ENCODE measurements around the gene UMODL1.
A peak's percentile ranks its signal among the peaks of the same experiment; 100 is the strongest.

The UMODL1 gene

GRCh38 chr21:42071146-42071737 lies at the start of gene UMODL1:
TSS of gene UMODL1 (plus strand) at chr21:42071317. CDS start at chr21:42071317, 0 bp downstream.
- no peak for DNase-seq

DNA sequence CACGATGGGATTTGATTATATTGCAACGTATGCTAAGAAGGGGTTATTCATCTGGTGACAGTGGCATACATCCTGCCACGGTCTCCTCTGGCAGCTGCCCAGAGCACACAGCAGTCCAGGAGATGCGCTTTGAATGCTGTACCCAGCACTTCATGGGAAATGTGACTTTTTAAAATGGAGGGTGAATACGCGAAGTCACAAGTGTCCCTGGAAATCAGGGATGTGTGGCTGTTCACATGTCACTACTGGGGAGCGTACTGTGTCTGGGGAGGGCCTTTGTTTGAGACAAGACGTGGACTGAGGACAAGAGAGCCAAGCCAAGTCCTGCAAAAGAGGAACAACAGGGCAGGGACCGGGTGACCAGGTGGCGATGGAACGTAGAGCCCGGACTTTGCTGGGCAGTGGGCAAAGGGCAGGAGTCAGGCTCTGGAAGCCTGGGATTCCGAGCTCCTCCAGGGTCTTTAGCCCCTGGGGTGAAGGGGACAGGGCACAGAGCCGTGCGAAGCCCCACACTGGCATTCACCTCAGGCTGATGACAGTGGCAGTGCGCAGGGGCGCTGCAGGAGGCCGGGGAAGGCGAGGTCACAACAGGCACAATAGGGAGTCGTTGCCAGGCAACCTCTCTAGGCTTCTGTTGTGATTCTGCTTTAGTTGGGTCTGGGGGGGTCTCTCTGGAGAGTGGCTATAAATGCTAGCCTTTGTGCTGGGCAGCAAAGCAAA lies 49.6 kb upstream of the UMODL1 start:
- DNase-seq, result no peak

DNA sequence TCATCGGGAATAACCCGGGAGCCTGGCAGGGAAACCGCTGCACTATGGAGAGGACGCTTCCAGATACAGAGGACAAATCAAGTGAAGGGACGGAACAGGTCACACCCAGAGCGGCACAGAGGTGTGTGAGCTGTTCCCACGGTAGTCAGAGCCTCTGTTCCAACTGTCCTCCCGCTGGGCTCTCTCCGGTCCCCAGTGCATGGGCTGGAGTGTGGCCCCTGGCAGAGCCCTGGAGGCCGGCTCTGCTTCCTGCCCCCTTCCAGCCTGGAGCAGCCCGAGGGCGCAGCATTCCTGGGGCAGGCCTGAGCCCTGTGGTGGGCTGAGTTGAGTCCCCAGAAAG lies 49.1 kb upstream of the UMODL1 start:
- no peak for DNase-seq

- DNase-seq, result no peak
Observed at GRCh38 chr21:42022906-42023305, 48.2 kb upstream of the UMODL1 start.

DNA sequence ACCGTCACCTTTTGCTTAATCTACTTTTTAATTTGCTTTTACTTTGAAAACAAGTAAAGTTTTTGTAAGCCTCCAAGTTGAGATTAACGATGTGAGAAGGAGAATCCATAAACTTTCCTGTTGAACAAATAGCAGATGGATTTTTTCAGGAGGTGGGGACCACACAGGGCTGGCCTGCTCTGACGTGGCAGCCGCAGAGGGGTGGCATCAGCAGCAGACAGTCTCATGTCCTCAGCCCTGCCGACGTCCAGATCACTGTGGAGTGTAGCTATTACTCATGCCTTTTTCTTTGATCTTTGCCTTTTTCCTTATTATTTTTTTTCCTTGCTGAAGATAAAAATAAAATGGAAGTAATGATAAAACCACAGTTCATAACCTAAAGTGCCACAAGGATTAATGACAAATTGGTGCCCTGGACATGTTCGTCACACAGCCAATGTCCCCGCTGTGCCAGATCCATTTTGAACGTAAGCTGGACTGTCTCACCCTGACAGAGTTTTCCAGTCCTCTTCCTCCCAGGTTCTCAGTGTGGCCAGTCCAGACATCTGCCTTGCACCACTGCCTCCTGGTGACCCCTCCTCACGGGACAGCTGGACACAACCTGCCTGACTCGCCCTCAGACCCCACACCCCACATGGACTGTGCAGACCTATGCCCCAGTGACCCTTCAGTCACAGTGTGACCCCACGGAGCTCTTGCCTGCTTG lies 45.6 kb upstream of the UMODL1 start:
- no peak for DNase-seq

GRCh38 chr21:42026082-42026435 lies 45.1 kb upstream of the UMODL1 start:
- no peak for DNase-seq

GRCh38 chr21:42027085-42027821 lies 43.9 kb upstream of the UMODL1 start:
- no peak for DNase-seq

DNA sequence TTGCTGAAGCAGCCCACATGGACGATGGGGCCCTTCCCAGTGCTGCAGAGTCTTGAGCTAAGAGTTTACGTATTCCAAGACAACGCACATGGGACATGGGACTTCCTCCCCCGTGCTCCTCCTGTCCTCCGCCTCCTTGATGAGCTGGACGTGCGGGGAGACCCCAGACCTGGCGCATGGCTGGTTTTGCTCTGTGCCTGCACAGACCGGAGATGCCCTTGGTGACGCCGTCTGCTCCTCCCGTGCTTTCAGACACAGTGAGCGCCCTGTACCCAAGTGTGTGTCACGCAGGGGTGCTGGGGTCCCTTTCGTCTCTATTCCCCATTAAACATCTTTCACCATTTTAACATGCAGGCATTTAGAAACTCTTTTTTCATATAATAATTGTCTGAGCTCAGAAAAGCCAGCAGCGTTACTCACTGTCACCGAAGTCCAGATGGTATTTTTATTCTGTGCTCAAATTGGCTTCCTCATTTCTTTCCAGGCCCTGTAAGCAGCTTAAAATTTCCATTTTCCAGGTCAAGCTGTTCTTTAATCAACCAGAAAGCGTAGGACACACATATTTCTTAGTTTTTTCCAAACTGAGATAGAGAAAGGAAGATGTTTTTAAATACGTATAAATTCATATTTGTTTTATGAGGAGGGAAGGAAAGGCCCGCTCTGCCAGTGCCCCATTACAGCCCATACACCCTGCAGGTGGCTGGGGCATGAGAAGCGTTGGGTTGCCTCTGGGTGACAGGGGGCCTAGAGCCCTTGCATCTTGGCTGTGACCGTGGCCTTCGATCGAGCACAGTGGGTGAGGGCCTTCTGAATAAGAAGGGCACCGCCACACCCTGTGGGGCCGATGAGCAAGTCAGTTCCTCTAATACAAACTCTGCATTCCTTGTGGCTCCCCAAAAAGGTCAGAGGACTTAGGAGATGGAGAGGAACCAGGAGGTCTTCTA lies 43.0 kb upstream of the UMODL1 start:
- DNase-seq, result no peak

GRCh38 chr21:42028766-42029425 lies 42.2 kb upstream of the UMODL1 start:
- peak; percentile 46 to 70 for DNase-seq

GRCh38 chr21:42030311-42030710 lies 40.8 kb upstream of the UMODL1 start:
- no peak for DNase-seq

- no peak for DNase-seq
Observed at GRCh38 chr21:42031241-42031640, 39.9 kb upstream of the UMODL1 start.

DNA sequence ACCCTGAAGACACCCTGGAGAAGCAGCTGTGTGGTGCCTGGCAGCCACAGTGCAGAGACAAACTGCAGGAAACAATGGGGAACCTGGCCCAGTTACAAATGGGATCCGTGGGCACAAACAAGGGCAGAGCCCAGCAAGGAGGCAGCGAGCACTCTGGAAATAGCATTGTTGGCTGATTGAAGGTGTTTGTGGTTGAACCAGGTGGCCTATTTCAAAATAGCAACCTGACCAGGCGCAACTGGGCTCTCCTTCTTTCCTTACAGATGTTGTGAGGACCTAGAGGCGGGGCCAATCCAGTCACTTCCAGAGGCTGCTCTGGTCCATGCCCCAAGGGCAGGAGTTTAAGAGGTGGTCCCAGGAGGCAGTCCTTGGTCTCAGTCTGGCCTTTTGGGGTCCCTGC lies 39.3 kb upstream of the UMODL1 start:
- no peak for DNase-seq

DNA sequence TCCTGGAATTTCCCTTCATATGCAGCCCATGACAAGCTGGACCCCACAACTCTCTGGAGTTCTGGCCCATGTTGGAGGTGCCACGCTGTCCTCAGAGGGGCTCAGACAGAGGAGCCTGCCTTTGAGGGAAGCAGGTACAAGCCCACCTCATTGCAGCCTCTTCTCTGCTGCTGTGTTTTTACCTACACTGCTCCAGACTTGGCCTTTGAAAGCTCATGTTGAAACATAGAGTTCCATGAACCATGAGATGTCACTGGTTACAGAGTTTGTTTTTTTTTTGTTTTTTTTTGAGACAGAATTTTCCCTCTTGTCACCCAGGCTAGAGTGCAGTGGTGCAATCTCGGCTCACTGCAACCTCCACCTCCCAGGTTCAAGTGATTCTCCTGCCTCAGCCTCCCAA lies 38.9 kb upstream of the UMODL1 start:
- DNase-seq, result no peak

GRCh38 chr21:42032968-42033367 lies 38.1 kb upstream of the UMODL1 start:
- DNase-seq, result no peak

GRCh38 chr21:42036313-42036712 lies 34.8 kb upstream of the UMODL1 start:
- no peak for DNase-seq

DNA sequence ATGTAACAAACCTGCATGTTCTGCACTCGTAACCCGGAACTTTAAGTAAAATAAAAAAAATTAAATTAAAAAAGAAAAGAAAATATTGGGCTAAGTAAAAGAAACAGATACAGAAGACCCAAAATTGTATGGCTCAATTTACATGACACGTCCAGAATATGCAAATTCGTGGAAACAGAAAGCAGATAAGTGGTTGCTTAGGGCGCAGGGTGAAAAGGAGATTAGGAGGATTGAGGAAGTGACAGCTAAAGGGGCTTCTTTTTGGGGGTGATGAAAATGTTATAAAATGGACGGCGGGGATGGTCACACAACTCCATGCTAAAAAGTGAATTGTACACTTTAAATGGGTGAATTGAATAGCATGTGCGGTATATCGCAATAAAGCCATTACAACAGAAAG lies 33.6 kb upstream of the UMODL1 start:
- no peak for DNase-seq

DNA sequence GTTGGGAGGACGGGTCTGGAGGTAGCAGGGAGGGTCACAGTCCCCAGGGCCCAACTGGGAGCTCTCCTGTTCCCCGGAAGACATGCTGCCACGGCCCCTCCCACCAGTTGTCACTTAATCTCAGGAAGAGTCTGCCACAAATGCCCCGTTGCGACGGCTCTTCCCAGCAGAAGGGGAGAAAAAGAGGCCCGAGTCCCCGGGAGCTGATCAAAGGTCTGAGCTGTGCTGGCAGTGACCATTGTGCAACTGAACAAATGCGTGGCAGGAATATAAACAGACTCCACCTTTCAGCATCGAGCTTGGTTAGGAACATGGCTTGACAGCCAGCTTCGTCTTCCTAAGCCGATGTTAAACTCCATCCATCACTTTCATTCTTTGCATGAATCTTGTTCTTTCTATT lies 33.2 kb upstream of the UMODL1 start:
- no peak for DNase-seq

DNA sequence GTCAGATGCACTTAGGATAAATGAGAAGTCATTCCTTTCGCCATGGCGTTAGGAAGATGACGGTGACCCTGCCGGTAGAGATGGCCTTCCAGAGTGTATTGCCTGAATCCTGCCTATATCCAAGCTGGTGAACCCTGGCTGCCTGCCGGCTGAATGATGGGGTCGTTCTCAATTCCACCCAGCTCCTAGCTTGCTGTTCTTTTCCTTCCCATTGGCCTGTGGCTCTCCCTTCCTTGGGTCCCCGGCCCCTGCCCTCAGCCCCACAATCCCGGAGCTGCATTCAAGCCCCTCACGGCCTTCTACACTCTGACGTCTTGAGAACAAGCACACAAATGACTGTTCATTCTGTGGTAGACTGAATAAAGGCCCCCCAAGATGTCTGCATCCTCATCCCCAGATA lies 32.7 kb upstream of the UMODL1 start:
- DNase-seq, result no peak

DNA sequence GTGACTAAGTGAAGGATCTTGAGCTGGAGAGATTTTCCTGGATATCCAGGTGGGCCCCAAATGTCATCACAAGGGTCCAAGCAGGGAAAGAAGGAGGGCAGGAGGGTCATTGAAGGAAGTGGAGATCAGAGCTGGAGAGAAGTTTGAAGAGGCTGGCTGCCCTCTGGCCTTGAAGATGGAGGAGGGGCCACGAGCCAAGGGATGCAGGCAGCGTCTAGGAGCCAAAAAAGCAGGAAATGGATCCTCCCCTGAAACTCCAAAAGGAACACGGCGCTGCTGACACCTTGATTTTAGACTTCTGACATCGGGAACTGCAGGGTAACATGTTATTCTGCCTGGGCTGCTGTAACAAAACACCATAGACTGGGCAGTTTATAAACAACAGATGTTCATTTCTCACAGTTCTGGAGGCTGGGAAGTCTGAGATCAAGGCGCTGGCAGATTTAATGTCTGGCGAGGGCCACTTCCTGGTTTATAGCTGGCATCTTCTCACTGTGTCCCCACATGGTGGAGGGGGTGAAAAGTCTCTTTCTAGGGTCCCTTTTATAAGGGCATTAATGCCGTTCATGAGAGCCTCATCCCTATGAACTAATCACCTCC lies 32.2 kb upstream of the UMODL1 start:
- no peak for DNase-seq

- DNase-seq, result no peak
Observed at GRCh38 chr21:42039470-42039901, 31.6 kb upstream of the UMODL1 start.

DNA sequence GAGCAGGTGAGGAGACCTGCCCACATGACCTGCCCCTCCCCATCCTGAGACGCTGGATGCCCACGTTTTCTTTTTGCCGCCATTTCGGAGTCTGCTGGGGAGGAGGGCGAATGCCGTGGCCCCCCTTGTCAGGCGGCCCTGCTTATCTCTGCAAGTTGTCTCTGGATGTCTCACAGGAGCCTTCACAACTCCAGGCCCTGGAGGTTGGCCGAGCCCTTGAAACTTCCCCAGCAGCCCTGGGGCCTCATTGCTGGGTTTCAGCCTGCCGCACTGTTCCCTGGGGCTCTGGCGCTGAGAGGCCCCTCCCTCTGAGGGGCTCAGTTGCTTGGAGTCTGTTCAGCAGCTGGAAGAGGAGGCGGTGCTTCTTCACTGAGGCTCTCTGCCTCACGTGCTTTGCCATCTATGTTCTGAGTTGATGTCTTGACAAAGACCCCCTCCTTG lies 31.2 kb upstream of the UMODL1 start:
- no peak for DNase-seq
